Endothelial cell of umbilical vein (primary cell): ENCODE data around the gene ADAMTSL2. TPM values are rescaled to one million over a fixed set of nuclear protein-coding genes. Genes with fewer than 3 reads are reported as not detected.

Experiments used
- BruUV-seq: library from RNA; stranded (reverse); fragments of 400-500 nt; replicated peaks from 2 replicates; lab custom pipeline; 2021; lab: Mats Ljungman, UMichigan
- CTCF ChIA-PET: fragments of 300-600, 350-600 bp; sonication (Branson Sonifier 250); formaldehyde crosslinking; loops from one replicate; lab custom pipeline; 2021; ENCODE audit warnings: antibody characterized with exemption, inconsistent platforms; lab: Charles Lee
- POLR2A ChIA-PET: fragments of 300-600, 350-600 bp; sonication (Branson Sonifier 250); formaldehyde crosslinking; loops from one replicate; lab custom pipeline; 2021; ENCODE audit warnings: antibody characterized with exemption, inconsistent platforms; lab: Charles Lee
- DNase-seq: peaks from one replicate; pipeline ENCODE4 v3.0.0-alpha.2; 2011; ENCODE audit warnings: low read depth, low spot score
- FAIRE-seq: peaks from 2 replicates; lab custom pipeline; 2011; peaks lifted over from hg19 to GRCh38; lab: Jason Lieb, UNC
- H2AFZ ChIP-seq: 2 replicates; pipeline ENCODE4 v1.6.0; 2012; ENCODE audit warnings: low read depth, low read length, control low read depth, inconsistent platforms
- H3K27ac ChIP-seq: 2 replicates; pipeline ENCODE4 v1.5.1; 2011; ENCODE audit warnings: low read depth, mild to moderate bottlenecking, control low read depth, low read length, moderate library complexity; ENCODE audit not compliant: insufficient read depth
- H3K27me3 ChIP-seq, 2 experiments: 2 replicates each; pipeline versions ENCODE4 v1.6.0 to v1.6.1; 2011; ENCODE audit warnings: low read length in 2 of 2, mixed read lengths in 1 of 2; ENCODE audit not compliant: control insufficient read depth in 2 of 2, insufficient read depth in 2 of 2
- H3K36me3 ChIP-seq, 2 experiments: 2 replicates in 1 of 2; 3 replicates in 1 of 2; pipeline ENCODE4 v1.5.1; 2011; ENCODE audit warnings: low read length in 2 of 2, mild to moderate bottlenecking in 1 of 2, moderate library complexity in 1 of 2; ENCODE audit not compliant: control insufficient read depth in 2 of 2, insufficient read depth in 2 of 2; ENCODE audit errors: extremely low read depth in 1 of 2
- H3K4me1 ChIP-seq: 3 replicates; pipeline ENCODE4 v1.5.1; 2011; ENCODE audit warnings: mild to moderate bottlenecking, low read length; ENCODE audit not compliant: control insufficient read depth, insufficient read depth; ENCODE audit errors: extremely low read depth
- H3K4me2 ChIP-seq: 2 replicates; pipeline ENCODE4 v1.6.1; 2011; ENCODE audit warnings: low read length, control low read depth, mixed read lengths; ENCODE audit not compliant: insufficient read depth
- H3K4me3 ChIP-seq, 3 experiments: fragments of 200-600 bp in 1 of 3; sonication (generic), shearing (Covaris generic) in 1 of 3; replicated peaks in 1 of 3; 2 replicates each; pipeline ENCODE4 v1.5.1; 2011 to 2016; ENCODE audit warnings: control low read depth in 3 of 3, low read length in 3 of 3, mild to moderate bottlenecking in 2 of 3, inconsistent platforms in 1 of 3, low read depth in 1 of 3, moderate library complexity in 1 of 3; ENCODE audit not compliant: insufficient read depth in 1 of 3
- H3K79me2 ChIP-seq: 2 replicates; pipeline ENCODE4 v1.6.0; 2012; ENCODE audit warnings: low read length, inconsistent platforms; ENCODE audit not compliant: control insufficient read depth, insufficient read depth
- H3K9ac ChIP-seq: replicated peaks from 2 replicates; pipeline ENCODE3; 2011; ENCODE audit warnings: low read length, control low read depth; ENCODE audit not compliant: insufficient read depth; ENCODE audit errors: extremely low read depth
- H3K9me1 ChIP-seq: replicated peaks from 3 replicates; pipeline ENCODE4 v1.6.0; 2011; ENCODE audit warnings: mild to moderate bottlenecking, low read length; ENCODE audit not compliant: control insufficient read depth, insufficient read depth; ENCODE audit errors: extremely low read depth
- H3K9me3 ChIP-seq: replicated peaks from 2 replicates; pipeline ENCODE4 v1.5.1; 2012; ENCODE audit warnings: low read length, inconsistent platforms; ENCODE audit not compliant: control insufficient read depth, insufficient read depth
- H4K20me1 ChIP-seq: replicated peaks from 2 replicates; pipeline ENCODE3; 2011; ENCODE audit warnings: mild to moderate bottlenecking, low read length; ENCODE audit not compliant: control insufficient read depth, insufficient read depth; ENCODE audit errors: extremely low read depth
- EZH2 ChIP-seq: IDR thresholded peaks from 2 replicates; pipeline ENCODE4 v1.6.1; 2012; ENCODE audit warnings: borderline replicate concordance, low read depth, mild to moderate bottlenecking, moderate library complexity, low read length, inconsistent platforms; ENCODE audit not compliant: severe bottlenecking
- FOS ChIP-seq: IDR thresholded peaks from 2 replicates; pipeline ENCODE4 v1.6.1; 2011; ENCODE audit warnings: mild to moderate bottlenecking, low read length, moderate library complexity, borderline replicate concordance; ENCODE audit not compliant: insufficient read depth
- GATA2 ChIP-seq: IDR thresholded peaks from 2 replicates; pipeline ENCODE4 v1.7.0; 2011; ENCODE audit warnings: low read depth, mild to moderate bottlenecking, moderate library complexity, mixed read lengths, low read length; ENCODE audit not compliant: insufficient read length, insufficient read depth
- JUN ChIP-seq: IDR thresholded peaks from 2 replicates; pipeline ENCODE4 v1.6.1; 2011; ENCODE audit warnings: borderline replicate concordance, low read depth; ENCODE audit not compliant: insufficient read length, insufficient read depth
- MYC ChIP-seq: IDR thresholded peaks from one replicate; pipeline ENCODE4 v1.6.1; 2011; ENCODE audit warnings: mild to moderate bottlenecking, low read depth, low read length
- POLR2A ChIP-seq: IDR thresholded peaks from 2 replicates; pipeline ENCODE4 v1.6.1; 2012; ENCODE audit warnings: low read depth, mild to moderate bottlenecking, control low read depth, low read length
- POLR2AphosphoS5 ChIP-seq: IDR thresholded peaks from 2 replicates; pipeline ENCODE4 v1.6.1; 2012; ENCODE audit warnings: low read depth, mild to moderate bottlenecking, control low read depth, low read length, moderate library complexity; ENCODE audit not compliant: insufficient read depth
- dilution Hi-C: fragments of 300-500 bp; cut with MboI; formaldehyde crosslinking; loops from one replicate; pipeline ENCODE4 v1.15.0; 2019; ENCODE audit warnings: low sequenced_read_pairs; ENCODE audit not compliant: extremely low pct_ligation_motif_present
- intact Hi-C: fragments of 100-400 bp; cut with micrococcal nuclease; formaldehyde crosslinking; loops from one replicate; pipeline ENCODE4 v1.10.0; 2022
- polyA plus RNA-seq, 4 experiments: library from polyadenylated mRNA; depleted of rRNA in 3 of 4; stranded (reverse) in 3 of 4; unstranded in 1 of 4; fragments of >200 nt; gene quantifications; 2 replicates each; pipeline versions ENCODE4 v1.2.1 to v1.2.3, GENCODE V29; 2011 to 2012; ENCODE audit warnings: missing spikeins in 1 of 4
- total RNA-seq: library from RNA; stranded (reverse); gene quantifications from 2 replicates; pipeline ENCODE4 v1.2.3, GENCODE V29; 2021
- TF ChIP-seq, protein P1 (sequence below): IDR thresholded peaks from 2 replicates; pipeline ENCODE4 v1.6.1; 2011; ENCODE audit not compliant: insufficient read depth, insufficient read length
- TF ChIP-seq, protein P2 (sequence below), 2 donors: IDR thresholded peaks; 1 replicate in 1 of 2; 2 replicates in 1 of 2; pipeline ENCODE4 v1.5.1; 2011; ENCODE audit warnings: low read length in 2 of 2, mild to moderate bottlenecking in 2 of 2, moderate library complexity in 2 of 2, control low read depth in 1 of 2, inconsistent platforms in 1 of 2, low read depth in 1 of 2; ENCODE audit not compliant: insufficient read depth in 1 of 2; ENCODE audit errors: extremely low read depth in 1 of 2

The ADAMTSL2 gene
- total and polyA plus RNA-seq, 2 donors (not counting 3 experiments of a cell fraction or from before 2014, with no cell fraction given), result not detected

DNA sequence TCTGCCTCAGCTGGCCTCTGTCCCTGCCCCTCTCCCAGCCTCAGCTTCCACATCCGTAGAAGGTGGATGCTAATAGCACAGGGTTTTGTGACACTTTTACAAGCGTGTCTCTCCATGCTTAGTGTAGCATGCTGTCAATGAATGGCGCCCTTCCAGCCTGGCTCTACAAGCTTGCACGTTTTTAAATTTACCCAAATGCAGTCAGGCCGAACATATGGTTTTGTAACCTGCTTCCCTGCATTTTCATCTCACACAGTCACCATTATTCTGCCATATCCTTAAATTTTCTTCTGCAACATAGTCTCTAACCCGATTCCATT lies 45.9 kb downstream of the ADAMTSL2 start:
- intact Hi-C loops, result no loop called here
- dilution Hi-C loops, result no loop called here
- Histone ChIP-seq H3K9me3 (no peaks in the 10 kb centered on the region), H3K9me1 (no peaks in the 10 kb centered on the region), H3K36me3 (no peaks in the 10 kb centered on the region), H2AFZ (no peak overlapping the region), H3K4me1 (peaks cover 2% of the 10 kb centered on the region), H3K27ac (no peak overlapping the region), H3K4me3 (no peak overlapping the region), H3K4me2 (no peak overlapping the region), H3K27me3 (peaks cover 0 to 2% of the 10 kb centered on the region in 2 experiments), H3K9ac (no peak overlapping the region), H4K20me1 (no peaks in the 10 kb centered on the region), H3K79me2 (no peaks in the 10 kb centered on the region)
- POLR2A ChIA-PET, result no interaction called here
- FAIRE-seq (no peak), DNase-seq (no peak)
- TF ChIP-seq MYC, result no peak
- no TSS peak for BruUV-seq
- CTCF ChIA-PET, result interaction anchor here (1.2 kb wide), 1 partner anchor 9 kb away, joined by 5 read pairs; no protein-coding TSS in a partner anchor

DNA sequence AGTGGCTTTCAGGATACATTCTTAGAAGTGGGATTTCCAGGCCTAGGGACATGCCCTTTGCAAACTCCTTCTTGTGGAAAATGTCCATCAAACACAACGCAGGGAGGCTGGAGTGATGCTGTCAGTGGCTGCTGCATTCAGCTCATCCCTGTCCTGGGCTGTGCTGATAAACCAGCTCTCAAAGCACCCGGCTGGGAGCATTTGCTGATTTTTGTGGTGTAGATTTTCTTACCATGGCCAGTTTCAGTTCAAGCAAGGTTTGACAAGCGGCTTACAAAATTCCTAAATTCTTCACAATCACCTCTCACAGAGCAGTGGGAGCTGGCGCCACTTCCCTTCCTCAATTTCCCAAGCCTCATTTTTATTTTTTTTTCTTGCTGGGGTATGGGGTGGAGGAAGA lies 46.5 kb downstream of the ADAMTSL2 start:
- Histone ChIP-seq H3K4me2 (no peak overlapping the region), H2AFZ (no peak overlapping the region), H3K27ac (no peak overlapping the region), H3K4me3 (no peak overlapping the region), H3K27me3 (peaks cover 0 to 2% of the 10 kb centered on the region in 2 experiments), H3K9ac (no peak overlapping the region), H3K79me2 (no peaks in the 10 kb centered on the region), H3K4me1 (peaks cover 2% of the 10 kb centered on the region), H3K36me3 (no peaks in the 10 kb centered on the region), H3K9me1 (no peaks in the 10 kb centered on the region), H4K20me1 (no peaks in the 10 kb centered on the region), H3K9me3 (no peaks in the 10 kb centered on the region)
- POLR2A ChIA-PET, result no interaction called here
- BruUV-seq, result no TSS peak
- intact Hi-C loops, result no loop called here
- FAIRE-seq (no peak), DNase-seq (no peak)
- no peak for TF ChIP-seq POLR2AphosphoS5
- no peak for TF ChIP-seq FOS
- TF ChIP-seq JUN, result no peak
- TF ChIP-seq POLR2A, result no peak
- TF ChIP-seq MYC, result no peak
- TF ChIP-seq EZH2, result no peak
- TF ChIP-seq, protein P1, sequence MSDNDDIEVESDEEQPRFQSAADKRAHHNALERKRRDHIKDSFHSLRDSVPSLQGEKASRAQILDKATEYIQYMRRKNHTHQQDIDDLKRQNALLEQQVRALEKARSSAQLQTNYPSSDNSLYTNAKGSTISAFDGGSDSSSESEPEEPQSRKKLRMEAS, result no peak
- no peak for TF ChIP-seq GATA2
- TF ChIP-seq, protein P2, sequence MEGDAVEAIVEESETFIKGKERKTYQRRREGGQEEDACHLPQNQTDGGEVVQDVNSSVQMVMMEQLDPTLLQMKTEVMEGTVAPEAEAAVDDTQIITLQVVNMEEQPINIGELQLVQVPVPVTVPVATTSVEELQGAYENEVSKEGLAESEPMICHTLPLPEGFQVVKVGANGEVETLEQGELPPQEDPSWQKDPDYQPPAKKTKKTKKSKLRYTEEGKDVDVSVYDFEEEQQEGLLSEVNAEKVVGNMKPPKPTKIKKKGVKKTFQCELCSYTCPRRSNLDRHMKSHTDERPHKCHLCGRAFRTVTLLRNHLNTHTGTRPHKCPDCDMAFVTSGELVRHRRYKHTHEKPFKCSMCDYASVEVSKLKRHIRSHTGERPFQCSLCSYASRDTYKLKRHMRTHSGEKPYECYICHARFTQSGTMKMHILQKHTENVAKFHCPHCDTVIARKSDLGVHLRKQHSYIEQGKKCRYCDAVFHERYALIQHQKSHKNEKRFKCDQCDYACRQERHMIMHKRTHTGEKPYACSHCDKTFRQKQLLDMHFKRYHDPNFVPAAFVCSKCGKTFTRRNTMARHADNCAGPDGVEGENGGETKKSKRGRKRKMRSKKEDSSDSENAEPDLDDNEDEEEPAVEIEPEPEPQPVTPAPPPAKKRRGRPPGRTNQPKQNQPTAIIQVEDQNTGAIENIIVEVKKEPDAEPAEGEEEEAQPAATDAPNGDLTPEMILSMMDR (IDR thresholded peaks at IDR 0.05; ENCODE audit: extremely low read depth in 1 of 2, insufficient read depth in 1 of 2, low read depth in 1 of 2, low read length in 2 of 2), result no peak
- CTCF ChIA-PET, result interaction anchor here (1.2 kb wide), 1 partner anchor 10 kb away, joined by 5 read pairs; no protein-coding TSS in a partner anchor
- dilution Hi-C loops, result no loop called here
